Osteocyte (in vitro differentiated cells): ENCODE measurements around the gene SLC12A9. TPM values are rescaled to one million over a fixed set of nuclear protein-coding genes. Genes with fewer than 3 reads are reported as not detected.

Source experiments
- DNase-seq: peaks from one replicate; pipeline ENCODE4 v3.0.0; 2021; ENCODE audit warnings: mixed read lengths; ENCODE audit not compliant: unreplicated experiment; ENCODE audit errors: extremely low spot score
- H3K27ac Mint-ChIP-seq: one replicate; pipeline ENCODE4 v1.8.0; 2021; ENCODE audit warnings: mild to moderate bottlenecking, mixed read lengths; ENCODE audit not compliant: unreplicated experiment
- H3K27me3 Mint-ChIP-seq: one replicate; pipeline ENCODE4 v1.8.0; 2021; ENCODE audit warnings: mixed read lengths; ENCODE audit not compliant: unreplicated experiment
- H3K36me3 Mint-ChIP-seq: one replicate; pipeline ENCODE4 v1.8.0; 2021; ENCODE audit warnings: mixed read lengths; ENCODE audit not compliant: unreplicated experiment
- H3K4me1 Mint-ChIP-seq: one replicate; pipeline ENCODE4 v1.8.0; 2021; ENCODE audit warnings: mixed read lengths; ENCODE audit not compliant: unreplicated experiment
- H3K4me3 Mint-ChIP-seq: one replicate; pipeline ENCODE4 v1.8.0; 2021; ENCODE audit warnings: mild to moderate bottlenecking, moderate library complexity, mixed read lengths; ENCODE audit not compliant: unreplicated experiment
- H3K9me3 Mint-ChIP-seq: one replicate; pipeline ENCODE4 v1.8.0; 2021; ENCODE audit warnings: mixed read lengths; ENCODE audit not compliant: unreplicated experiment
- total RNA-seq: library from RNA; stranded (reverse); gene quantifications from 2 replicates; pipeline ENCODE4 v1.2.1, GENCODE V29; 2021
- TF ChIP-seq, protein P1 (sequence below): fragments of 200-600 bp; sonication (generic); IDR thresholded peaks from 2 replicates; pipeline ENCODE4 v1.5.0; 2021; ENCODE audit warnings: antibody characterized with exemption, mild to moderate bottlenecking, moderate library complexity

The SLC12A9 gene
- total RNA-seq, 1 donor from 2014 or later = 32.1 TPM

GRCh38 chr7:100888988-100889750 lies 36.7 kb downstream of the SLC12A9 start, which contains the start of gene UFSP1:
Gene UFSP1, minus strand, starts transcription at chr7:100889715. Its CDS starts 444 bp downstream, at chr7:100889271.
- DNase-seq = no peak
- TF ChIP-seq, protein P1, sequence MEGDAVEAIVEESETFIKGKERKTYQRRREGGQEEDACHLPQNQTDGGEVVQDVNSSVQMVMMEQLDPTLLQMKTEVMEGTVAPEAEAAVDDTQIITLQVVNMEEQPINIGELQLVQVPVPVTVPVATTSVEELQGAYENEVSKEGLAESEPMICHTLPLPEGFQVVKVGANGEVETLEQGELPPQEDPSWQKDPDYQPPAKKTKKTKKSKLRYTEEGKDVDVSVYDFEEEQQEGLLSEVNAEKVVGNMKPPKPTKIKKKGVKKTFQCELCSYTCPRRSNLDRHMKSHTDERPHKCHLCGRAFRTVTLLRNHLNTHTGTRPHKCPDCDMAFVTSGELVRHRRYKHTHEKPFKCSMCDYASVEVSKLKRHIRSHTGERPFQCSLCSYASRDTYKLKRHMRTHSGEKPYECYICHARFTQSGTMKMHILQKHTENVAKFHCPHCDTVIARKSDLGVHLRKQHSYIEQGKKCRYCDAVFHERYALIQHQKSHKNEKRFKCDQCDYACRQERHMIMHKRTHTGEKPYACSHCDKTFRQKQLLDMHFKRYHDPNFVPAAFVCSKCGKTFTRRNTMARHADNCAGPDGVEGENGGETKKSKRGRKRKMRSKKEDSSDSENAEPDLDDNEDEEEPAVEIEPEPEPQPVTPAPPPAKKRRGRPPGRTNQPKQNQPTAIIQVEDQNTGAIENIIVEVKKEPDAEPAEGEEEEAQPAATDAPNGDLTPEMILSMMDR = no peak
- peak within 1 kb of the TSS; percentile 94 for H3K27ac Mint-ChIP-seq
- H3K4me3 Mint-ChIP-seq = peak within 1 kb of the TSS; percentile 86
- H3K9me3 Mint-ChIP-seq = no peaks in the 10 kb centered on the region
- peaks cover 32% of the 10 kb centered on the region for H3K4me1 Mint-ChIP-seq
- no peaks in the 10 kb centered on the region for H3K27me3 Mint-ChIP-seq
- H3K36me3 Mint-ChIP-seq = peaks cover 41% of the 10 kb centered on the region

DNA sequence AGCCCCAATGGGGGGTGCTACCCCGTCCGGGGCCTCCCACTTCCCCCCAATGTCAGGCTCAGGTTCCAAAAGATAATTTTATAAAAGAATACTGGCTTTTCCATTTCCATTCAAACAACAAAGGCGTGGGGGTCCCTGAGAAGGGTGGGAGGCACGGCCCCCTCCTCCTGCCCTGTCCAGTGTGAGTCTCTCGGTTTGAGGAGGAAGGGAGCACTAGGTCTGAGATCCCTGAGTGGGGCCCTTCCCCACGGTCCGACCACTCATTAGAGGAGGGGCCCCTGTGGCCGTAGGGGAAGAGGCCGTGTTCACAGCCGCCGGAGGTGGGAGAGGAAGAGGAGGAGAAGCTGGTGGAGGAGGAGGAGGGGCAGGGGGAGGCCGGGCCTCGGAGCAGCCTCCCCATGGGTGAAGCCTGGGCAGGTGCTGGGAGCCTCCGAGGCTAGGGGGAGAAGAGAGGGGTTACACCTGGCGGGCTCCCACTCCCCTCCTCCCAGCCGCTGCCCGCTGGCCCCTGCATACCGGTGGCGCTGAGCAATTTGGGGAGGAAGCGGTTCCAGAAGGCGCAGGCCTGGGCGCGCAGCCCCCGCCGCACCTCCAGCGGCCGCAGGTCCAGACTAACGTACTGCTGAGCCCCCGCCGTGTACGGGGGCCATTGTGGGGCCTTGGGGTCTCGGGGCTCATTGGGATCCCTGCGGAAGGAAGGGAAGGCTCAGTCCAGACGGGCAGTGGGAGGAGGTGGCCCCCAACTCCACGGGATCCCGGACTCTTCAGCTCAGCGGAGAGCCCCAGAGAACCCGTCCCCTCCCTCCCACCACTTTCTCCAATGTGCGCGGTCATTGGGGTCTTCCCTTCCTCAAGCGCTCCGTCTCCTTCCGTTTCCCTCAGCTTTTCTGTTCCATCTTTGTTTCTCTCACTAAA lies 38.4 kb downstream of the SLC12A9 start:
- Mint-ChIP-seq H3K9me3 (no peaks in the 10 kb centered on the region), H3K4me3 (peak overlapping the region; percentile 86), H3K36me3 (peaks cover 25% of the 10 kb centered on the region), H3K4me1 (peaks cover 34% of the 10 kb centered on the region), H3K27ac (peak overlapping the region; percentile 94), H3K27me3 (peaks cover under 1% of the 10 kb centered on the region)
- DNase-seq = no peak
- TF ChIP-seq, protein P1 = no peak

GRCh38 chr7:100891568-100892247 lies 39.2 kb downstream of the SLC12A9 start:
- peak overlapping the region; percentile 77 for H3K27ac Mint-ChIP-seq
- H3K4me3 Mint-ChIP-seq = peak overlapping the region; percentile 51
- peaks cover 19% of the 10 kb centered on the region for H3K36me3 Mint-ChIP-seq
- H3K27me3 Mint-ChIP-seq = peaks cover 7% of the 10 kb centered on the region
- no peak for DNase-seq
- TF ChIP-seq, protein P1 = no peak
- H3K9me3 Mint-ChIP-seq = no peaks in the 10 kb centered on the region
- peaks cover 40% of the 10 kb centered on the region for H3K4me1 Mint-ChIP-seq

DNA sequence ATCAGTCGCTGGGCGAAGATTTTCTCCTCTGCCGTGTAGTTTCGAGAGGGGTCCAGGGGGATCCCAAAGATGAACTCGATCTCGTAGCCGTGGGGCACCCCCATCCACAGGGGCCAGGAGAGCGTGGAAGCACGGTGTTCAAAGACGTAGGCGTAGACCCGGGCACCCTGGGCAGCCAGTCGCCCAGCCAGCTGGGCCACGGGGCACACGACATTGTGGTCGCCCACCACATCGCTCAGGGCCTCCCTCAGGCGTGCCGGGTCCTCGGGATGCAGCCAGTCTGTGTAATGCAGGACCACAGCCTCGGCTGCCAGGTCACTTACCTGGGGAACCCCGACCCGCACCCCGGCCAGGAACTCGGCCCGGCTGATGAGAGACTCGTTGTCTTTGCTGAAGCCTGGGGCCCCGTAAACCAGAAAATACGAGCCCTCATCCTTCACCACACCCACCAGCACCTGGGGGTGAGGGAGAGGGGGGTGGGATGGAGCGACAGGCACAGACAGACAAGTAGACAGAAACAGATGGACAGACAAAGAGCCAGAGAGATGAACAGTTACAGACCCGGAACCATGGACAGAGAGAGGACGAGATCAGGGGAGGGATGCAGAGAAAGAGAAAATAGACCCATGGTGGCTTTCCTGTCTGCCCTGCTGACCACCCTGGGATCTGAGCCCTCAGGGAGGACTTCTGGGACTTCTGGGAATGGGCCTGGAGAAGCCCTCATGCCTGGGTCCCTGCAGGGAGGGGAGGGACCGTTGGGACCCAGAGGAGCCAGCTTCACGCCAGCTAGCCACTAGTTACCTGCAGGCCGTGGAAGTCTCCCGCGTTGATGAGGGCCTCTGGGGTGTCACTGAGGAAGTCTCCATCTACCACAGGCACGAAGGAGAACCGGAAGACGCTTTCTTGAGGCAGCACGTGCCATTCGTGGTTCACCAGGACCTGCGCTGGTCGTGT lies 40.1 kb downstream of the SLC12A9 start:
- peaks cover 9% of the 10 kb centered on the region for H3K36me3 Mint-ChIP-seq
- TF ChIP-seq, protein P1 = no peak
- no peak overlapping the region for H3K27ac Mint-ChIP-seq
- DNase-seq = no peak
- H3K4me3 Mint-ChIP-seq = no peak overlapping the region
- peaks cover 10% of the 10 kb centered on the region for H3K27me3 Mint-ChIP-seq
- peaks cover 37% of the 10 kb centered on the region for H3K4me1 Mint-ChIP-seq
- H3K9me3 Mint-ChIP-seq = no peaks in the 10 kb centered on the region
